HUES6 (cell line): ENCODE measurements around the gene COPZ2.
"Not testable (repeated sequence)": the region's sequence is repeated elsewhere in the genome, so short reads cannot be mapped to it uniquely, and the experiment has no call there.

Experiments
- H3K27ac ChIP-seq: 2 replicates; pipeline ENCODE4 v1.7.0; 2013; ENCODE audit warnings: low read depth, mild to moderate bottlenecking, low read length, inconsistent platforms
- H3K27me3 ChIP-seq: 2 replicates; pipeline ENCODE4 v1.6.1; 2013; ENCODE audit warnings: low read length; ENCODE audit not compliant: control insufficient read depth, insufficient read depth
- H3K36me3 ChIP-seq: 2 replicates; pipeline ENCODE4 v1.6.1; 2013; ENCODE audit warnings: low read length; ENCODE audit not compliant: control insufficient read depth, insufficient read depth
- H3K4me1 ChIP-seq: 2 replicates; pipeline ENCODE4 v1.6.1; 2013; ENCODE audit warnings: low read length; ENCODE audit not compliant: control insufficient read depth, insufficient read depth
- H3K4me3 ChIP-seq: 2 replicates; pipeline ENCODE4 v1.5.1; 2013; ENCODE audit warnings: low read depth, low read length
- H3K9ac ChIP-seq: one replicate; pipeline ENCODE4 v1.6.1; 2013; ENCODE audit warnings: mild to moderate bottlenecking, low read length
- H3K9me3 ChIP-seq: 2 replicates; pipeline ENCODE4 v1.6.1; 2013; ENCODE audit warnings: low read depth, low read length; ENCODE audit not compliant: control insufficient read depth, insufficient read depth

Gene COPZ2

DNA sequence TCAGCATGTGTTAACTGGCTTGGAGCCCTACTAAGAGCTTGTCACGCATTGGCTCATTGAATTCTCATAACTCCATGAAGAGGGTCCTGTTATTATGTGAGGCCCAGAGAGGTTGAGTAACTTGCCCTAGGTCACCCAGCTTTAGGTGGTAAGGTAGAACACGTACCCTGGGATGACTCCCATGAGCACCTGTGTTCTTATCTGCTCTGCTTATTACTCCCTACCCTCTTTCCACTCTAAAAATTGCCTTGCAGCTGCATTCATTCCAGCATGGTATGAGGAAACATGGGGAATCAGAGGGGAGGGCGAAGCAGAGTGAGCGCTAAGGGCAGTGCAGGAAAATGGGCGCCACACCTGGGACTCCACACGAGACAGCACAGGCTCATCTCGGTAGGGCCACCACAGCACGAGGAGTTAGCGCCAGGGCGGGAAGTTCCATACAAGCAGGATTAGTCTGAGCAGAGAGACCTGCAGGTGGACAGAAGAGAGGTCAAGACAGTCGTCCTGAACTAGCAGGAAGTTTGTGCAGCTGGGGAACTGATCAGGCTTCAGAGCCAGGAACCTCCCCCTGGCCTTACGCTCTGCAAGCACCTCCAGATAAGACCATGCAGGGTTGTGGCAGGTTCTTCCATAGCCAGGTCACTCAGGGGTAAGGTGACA, 10.1 kb downstream of the COPZ2 start:
- Histone ChIP-seq H3K9me3 (no peaks in the 10 kb centered on the region), H3K27me3 (peaks cover 23% of the 10 kb centered on the region), H3K4me3 (no peak overlapping the region), H3K36me3 (no peaks in the 10 kb centered on the region), H3K27ac (no peak overlapping the region), H3K9ac (no peak overlapping the region), H3K4me1 (peaks cover 19% of the 10 kb centered on the region)

DNA sequence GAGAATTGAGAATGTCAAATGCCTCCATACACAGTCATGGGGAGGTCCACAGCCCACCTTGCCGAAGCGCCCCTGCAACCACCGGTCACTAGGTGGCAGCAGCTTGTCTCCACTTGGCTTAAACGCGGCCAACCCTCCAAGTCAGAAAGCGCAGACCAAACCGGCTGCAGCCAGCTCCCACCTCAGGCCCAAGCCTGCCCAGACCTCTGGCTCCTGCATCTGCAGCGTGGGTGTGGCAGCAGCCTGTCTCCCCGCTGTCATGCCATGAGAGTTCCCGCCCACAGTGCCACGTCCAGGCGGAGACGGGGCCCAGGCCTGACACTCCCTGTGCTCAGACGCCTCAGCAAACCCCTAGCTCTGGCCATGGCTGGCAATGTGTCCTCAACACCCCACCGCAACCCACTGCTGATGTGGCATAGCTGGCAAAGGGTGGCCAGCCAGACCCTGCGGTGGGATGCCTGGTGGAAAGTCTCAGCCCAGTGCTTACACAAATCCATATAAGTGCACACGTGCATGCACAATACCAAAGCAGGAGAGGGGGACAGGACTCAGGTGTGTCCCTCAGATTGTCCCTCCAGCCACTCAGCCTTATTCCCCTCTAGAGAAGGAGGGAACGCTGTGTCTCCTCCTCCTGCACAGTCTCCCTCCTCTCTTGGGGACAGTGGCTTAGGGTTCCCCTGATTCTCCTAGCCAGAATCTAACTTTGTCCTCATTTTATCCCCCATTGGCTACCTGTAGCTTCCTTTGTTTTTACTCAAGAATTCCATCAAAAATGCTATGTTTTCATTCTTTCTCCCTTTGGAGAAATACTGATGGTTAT, 10.9 kb downstream of the COPZ2 start:
- Histone ChIP-seq H3K9me3 (no peaks in the 10 kb centered on the region), H3K27ac (no peak overlapping the region), H3K36me3 (no peaks in the 10 kb centered on the region), H3K27me3 (peaks cover 23% of the 10 kb centered on the region), H3K9ac (no peak overlapping the region), H3K4me3 (no peak overlapping the region), H3K4me1 (peaks cover 19% of the 10 kb centered on the region)

DNA sequence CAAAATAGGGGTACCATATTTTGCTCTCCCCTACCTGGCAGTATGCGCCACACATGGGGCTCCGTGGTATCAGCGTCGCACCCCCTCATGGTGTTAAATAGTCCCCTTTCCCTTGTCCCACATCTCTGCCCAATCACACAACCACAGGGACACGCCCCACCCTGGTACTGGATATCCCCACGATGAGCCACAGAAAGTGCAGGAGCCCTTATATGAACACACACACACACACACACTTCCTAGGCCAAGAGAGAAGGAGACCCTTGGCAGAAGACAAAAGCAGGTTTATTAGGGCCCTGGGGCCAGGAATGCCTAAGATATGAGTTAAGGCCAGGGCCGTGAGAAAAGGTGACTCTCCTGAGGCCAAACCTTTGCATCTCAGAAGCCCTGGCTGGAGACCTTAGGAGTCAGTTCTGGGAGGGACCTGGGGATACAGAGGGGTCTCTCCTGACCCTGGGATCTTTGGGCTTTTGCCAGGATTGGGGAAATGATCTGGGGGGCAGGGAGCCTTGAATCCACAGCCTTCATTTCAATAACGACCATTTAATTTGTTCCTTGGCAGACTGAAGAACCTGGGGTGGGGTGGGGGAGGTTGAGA, 11.6 kb downstream of the COPZ2 start:
- peaks cover 19% of the 10 kb centered on the region for H3K4me1 ChIP-seq
- no peaks in the 10 kb centered on the region for H3K9me3 ChIP-seq
- H3K36me3 ChIP-seq = no peaks in the 10 kb centered on the region
- no peak overlapping the region for H3K27ac ChIP-seq
- H3K9ac ChIP-seq = no peak overlapping the region
- H3K27me3 ChIP-seq = peaks cover 23% of the 10 kb centered on the region
- peak overlapping the region; percentile 64 for H3K4me3 ChIP-seq

DNA sequence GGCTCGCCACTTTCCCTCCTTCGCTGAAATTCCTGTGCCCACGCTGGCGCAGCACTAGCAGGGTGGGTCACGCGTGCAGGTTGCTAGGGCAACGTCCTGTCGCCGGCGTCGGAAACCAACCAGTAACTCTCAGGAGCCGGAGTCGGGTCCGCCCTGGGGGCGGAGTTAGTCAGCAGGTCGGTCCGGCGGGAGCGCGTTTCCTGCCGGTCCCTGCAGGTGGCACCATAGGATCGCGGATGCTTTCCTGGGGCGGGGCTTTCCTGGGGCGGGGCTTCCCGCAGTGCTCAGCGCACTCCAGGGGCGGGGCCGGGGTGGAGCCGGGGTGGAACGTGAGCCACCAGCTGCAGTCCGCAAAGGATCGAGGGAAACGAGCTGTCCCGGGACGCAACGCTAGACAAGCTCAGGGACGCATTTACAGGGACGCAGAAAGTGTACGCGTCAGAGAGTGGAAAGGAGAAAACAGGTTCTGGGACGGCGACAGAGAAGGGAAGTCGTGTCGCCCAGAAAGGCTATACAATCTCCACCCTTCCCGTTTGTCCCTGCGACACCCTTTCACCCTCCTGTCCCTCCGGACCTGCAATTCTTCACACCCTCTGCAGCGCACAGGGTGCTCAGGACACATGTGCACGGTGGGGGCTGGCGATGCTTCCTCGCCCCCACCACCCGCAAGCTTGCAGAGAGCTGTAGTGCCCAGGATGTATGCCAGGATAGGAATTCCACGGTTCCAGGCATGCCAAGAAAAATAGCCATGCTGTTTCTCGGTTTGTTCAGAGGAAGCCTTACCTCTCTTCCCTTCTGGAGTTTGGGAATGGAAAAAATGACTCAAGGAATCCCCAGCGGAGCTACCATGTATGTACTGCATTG, 12.3 kb downstream of the COPZ2 start:
- Histone ChIP-seq H3K36me3 (no peaks in the 10 kb centered on the region), H3K27ac (no peak overlapping the region), H3K9me3 (no peaks in the 10 kb centered on the region), H3K9ac (peak overlapping the region; percentile 58), H3K4me1 (peaks cover 19% of the 10 kb centered on the region), H3K4me3 (peak overlapping the region; percentile 64), H3K27me3 (peaks cover 23% of the 10 kb centered on the region)

DNA sequence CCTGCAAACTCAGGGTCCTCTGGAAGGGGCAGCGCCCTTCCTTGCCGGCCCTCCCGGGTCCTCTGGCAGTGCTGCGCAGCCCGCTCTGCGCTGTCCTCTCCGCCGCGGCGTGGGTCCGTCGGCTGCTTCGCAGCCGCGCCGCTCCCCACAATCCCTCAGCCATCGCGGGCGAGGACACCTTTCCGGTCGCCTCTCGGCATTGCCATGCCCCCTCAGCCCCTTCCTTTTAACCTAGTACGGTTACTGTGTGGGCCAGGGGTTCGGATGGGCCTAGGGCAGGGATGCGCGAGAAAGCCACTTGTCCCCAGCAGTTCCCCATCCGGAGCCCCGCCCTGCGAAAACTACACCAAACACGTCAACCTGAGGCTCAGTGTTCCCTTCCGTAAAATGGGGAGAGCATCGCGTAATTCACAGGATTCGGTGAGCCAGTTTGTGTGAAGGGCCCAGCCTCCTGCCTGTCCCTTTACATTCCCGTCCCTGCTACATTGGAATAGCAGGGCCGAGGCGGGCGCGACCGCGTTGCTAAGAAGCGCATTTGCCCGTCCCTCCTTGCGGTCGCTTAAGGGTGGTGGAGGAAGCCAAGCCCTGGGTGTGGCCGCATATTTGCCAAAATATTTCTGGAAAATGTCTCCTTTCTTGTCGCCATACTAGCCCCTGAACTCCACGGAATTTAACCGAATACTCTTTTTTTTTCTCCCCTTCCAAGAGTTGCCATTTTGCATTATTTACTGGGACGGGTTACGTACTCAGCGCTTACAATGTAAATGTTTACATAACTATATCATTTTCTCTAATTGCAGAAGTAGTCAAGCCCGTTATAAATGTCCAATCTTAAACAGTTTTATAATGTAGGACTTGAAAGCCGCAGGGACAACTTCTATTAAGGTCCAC, 13.2 kb downstream of the COPZ2 start:
- peaks cover 23% of the 10 kb centered on the region for H3K27me3 ChIP-seq
- H3K9me3 ChIP-seq = no peaks in the 10 kb centered on the region
- peaks cover 19% of the 10 kb centered on the region for H3K4me1 ChIP-seq
- no peak overlapping the region for H3K27ac ChIP-seq
- no peak overlapping the region for H3K9ac ChIP-seq
- H3K36me3 ChIP-seq = no peaks in the 10 kb centered on the region
- peak overlapping the region; percentile 63 for H3K4me3 ChIP-seq

DNA sequence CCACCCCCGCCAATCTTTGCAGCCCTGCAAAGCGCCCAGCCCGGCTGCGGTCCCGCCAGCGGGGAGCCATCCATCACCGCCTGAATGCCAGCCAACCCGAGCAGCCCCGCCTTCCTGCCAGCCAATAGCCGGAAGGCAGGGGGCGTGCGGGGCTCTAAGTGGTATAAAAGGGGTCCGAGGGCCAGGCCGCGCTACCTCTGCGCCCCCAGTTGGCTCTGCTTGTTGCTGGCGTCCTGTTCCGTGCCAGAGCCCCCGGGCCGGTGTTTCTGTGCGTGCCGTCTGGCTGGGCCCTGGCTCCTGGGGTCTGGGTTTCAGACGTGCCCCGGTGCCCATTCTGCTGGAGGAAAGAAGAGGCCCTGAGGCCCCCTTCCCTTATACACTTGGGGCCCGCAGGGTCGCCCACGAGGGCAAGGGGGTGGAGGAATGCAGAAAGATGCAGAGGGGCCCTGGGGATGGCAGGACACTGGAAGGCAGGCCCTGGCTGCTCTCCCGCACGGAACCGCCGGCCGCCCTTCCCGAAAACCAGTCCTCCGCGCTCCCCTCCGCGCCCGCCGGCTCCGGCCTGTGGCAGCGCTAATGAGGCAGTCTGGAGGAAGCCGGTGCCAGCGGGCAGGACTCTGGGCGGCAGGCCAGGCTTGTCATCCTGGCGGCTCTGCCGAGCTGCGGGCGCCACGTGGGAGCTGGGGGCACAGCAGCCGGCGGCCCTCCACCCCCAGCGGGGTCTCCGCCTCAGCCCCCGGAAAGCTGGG, 14.0 kb downstream of the COPZ2 start:
- H3K27ac ChIP-seq = no peak overlapping the region
- H3K9ac ChIP-seq = peak overlapping the region; percentile 22
- H3K36me3 ChIP-seq = no peaks in the 10 kb centered on the region
- H3K27me3 ChIP-seq = peaks cover 23% of the 10 kb centered on the region
- H3K4me3 ChIP-seq = peak overlapping the region; percentile 63
- no peaks in the 10 kb centered on the region for H3K9me3 ChIP-seq
- peaks cover 19% of the 10 kb centered on the region for H3K4me1 ChIP-seq

DNA sequence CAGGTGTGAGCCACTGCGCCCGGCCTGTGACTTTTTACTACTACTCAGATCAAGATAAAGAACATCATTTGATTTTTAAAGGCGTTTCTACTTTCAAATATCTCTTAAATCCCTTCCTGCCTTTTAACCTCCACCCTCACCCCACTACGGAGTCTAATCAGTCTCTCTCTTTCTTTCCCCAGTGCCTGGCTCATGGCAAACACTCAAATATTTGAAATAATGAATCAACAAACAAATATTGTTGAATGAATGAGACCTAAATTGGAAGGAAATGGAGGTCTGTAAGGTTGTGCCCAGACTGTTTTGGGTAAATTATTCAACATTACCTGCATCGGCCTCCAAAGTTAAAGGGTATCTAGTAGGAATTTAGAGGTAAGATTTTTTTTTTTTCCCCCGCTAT, 14.7 kb downstream of the COPZ2 start:
- Histone ChIP-seq H3K36me3 (no peaks in the 10 kb centered on the region), H3K27ac (no peak overlapping the region), H3K27me3 (peaks cover 23% of the 10 kb centered on the region), H3K4me3 (0 out of 2 replicates have a peak overlapping the region, but pooled peaks have one; percentile 9), H3K9me3 (no peaks in the 10 kb centered on the region), H3K4me1 (peaks cover 19% of the 10 kb centered on the region), H3K9ac (no peak overlapping the region)

DNA sequence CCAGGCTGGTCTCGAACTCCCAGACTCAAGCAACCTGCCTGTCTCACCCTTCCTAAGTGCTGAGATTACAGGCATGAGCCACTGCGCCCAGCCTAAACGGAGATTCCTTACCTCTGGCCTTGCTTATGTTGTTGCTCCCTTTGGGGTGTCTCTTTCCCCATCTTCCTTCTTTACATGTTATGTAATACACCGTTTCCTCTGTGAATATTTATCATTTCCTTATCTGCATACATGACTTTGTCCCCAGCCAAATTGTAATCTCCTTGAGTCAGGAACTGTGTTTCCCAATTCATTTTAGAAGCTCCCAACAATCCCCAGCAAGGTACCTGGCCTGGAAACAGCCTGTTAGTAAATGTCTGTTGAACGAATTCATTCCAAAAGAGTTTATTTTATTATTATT, 15.7 kb downstream of the COPZ2 start:
- Histone ChIP-seq H3K9ac (no peak overlapping the region), H3K27ac (no peak overlapping the region), H3K36me3 (no peaks in the 10 kb centered on the region), H3K9me3 (no peaks in the 10 kb centered on the region), H3K4me1 (peaks cover 19% of the 10 kb centered on the region), H3K27me3 (peaks cover 23% of the 10 kb centered on the region), H3K4me3 (no peak overlapping the region)

DNA sequence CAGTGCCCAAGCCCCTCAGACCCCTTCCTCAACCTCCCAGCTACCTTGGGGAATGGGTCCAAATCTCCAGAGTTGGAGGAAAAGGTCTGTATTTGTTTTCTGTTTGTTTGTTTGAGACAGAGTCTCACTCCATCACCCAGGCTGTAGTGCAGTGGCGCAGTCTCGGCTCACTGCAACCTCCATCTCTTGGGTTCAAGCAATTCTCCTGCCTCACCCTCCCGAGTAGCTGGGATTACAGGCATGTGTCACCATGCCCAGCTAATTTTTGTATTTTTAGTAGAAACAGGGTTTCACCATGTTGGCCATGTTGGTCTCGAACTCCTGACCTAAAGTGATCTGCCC, 19.8 kb downstream of the COPZ2 start:
- H3K4me1 ChIP-seq = peaks cover 21% of the 10 kb centered on the region

More for the DNA sequence above, 19.8 kb downstream of the COPZ2 start:
- peaks cover 14% of the 10 kb centered on the region for H3K27me3 ChIP-seq
- not testable (repeated sequence) for H3K9me3 ChIP-seq, H3K9ac ChIP-seq, H3K36me3 ChIP-seq, H3K27ac ChIP-seq, H3K4me3 ChIP-seq
